SH-SY5Y (cell line): ENCODE measurements around the gene USP47.

Experiments
- GATA2 ChIP-seq: IDR thresholded peaks from 2 replicates; pipeline ENCODE4 v1.6.1; 2011; ENCODE audit warnings: mild to moderate bottlenecking, low read depth, low read length
- GATA3 ChIP-seq: IDR thresholded peaks from 2 replicates; pipeline ENCODE4 v1.6.1; 2011; ENCODE audit warnings: low read depth, mild to moderate bottlenecking, low read length, moderate library complexity

GRCh38 chr11:11842421-11843008 lies 743 bp downstream of the USP47 start:
- no peak for TF ChIP-seq GATA2
- TF ChIP-seq GATA3, result no peak
